Measurements from ENCODE around the gene SLC15A1.
"Not testable (repeated sequence)": the region's sequence is repeated elsewhere in the genome, so short reads cannot be mapped to it uniquely, and the experiment has no call there.

Gene SLC15A1

DNA sequence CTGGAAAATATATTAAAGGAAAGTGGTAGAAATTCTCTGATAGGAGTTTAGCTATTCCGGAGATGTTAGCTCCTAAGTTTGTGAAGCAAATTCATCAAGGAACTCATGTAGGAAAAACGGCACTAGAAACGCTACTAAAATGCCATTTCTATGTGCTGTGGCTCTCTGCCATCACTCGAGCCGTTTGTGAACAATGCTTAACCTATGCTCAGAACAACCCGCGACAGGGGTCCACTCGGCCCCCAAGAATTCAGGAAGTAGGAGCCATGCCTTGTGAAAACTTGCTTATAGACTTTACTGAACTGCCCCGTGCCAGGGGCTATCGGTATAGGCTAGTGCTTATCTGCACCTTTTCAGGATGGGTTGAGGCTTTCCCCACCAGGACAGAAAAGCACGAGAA, 14.2 kb upstream of the SLC15A1 start:
- H3K4me3 ChIP-seq (ENCODE audit: low read depth, low read length), result peak overlapping the region; percentile 23; the same call in 1 of the 2 replicates
- TF ChIP-seq, protein P1, sequence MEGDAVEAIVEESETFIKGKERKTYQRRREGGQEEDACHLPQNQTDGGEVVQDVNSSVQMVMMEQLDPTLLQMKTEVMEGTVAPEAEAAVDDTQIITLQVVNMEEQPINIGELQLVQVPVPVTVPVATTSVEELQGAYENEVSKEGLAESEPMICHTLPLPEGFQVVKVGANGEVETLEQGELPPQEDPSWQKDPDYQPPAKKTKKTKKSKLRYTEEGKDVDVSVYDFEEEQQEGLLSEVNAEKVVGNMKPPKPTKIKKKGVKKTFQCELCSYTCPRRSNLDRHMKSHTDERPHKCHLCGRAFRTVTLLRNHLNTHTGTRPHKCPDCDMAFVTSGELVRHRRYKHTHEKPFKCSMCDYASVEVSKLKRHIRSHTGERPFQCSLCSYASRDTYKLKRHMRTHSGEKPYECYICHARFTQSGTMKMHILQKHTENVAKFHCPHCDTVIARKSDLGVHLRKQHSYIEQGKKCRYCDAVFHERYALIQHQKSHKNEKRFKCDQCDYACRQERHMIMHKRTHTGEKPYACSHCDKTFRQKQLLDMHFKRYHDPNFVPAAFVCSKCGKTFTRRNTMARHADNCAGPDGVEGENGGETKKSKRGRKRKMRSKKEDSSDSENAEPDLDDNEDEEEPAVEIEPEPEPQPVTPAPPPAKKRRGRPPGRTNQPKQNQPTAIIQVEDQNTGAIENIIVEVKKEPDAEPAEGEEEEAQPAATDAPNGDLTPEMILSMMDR (IDR thresholded peaks at IDR 0.05; ENCODE audit: low read depth, low read length), result no peak

DNA sequence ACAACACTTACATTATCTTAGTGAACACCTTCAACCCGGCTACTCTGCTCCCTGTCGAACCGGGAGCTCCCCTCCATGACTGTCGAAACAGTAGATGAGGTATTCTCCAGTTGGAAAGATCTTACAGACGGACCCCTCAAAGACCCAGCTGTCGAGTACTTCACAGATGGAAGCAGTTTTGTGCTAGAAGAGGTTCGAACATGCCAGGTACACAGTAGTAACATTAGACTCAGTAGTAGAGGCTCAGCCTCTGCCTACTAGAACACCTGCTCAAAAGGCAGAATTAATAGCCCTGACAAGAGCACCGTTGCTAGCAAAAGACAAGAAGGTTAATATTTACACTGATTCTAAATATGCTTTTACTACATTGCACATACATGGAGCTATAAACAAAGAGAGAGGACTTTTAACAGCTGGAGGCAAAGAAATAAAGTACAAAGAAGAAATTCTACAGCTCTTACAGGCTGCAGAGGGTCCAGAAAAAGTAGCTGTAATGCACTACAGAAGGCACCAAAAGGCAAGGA, 13.6 kb upstream of the SLC15A1 start:
- TF ChIP-seq, protein P1 (IDR thresholded peaks at IDR 0.05; ENCODE audit: low read depth, low read length), result no peak
- H3K4me3 ChIP-seq (ENCODE audit: low read depth, low read length), result no peak overlapping the region

DNA sequence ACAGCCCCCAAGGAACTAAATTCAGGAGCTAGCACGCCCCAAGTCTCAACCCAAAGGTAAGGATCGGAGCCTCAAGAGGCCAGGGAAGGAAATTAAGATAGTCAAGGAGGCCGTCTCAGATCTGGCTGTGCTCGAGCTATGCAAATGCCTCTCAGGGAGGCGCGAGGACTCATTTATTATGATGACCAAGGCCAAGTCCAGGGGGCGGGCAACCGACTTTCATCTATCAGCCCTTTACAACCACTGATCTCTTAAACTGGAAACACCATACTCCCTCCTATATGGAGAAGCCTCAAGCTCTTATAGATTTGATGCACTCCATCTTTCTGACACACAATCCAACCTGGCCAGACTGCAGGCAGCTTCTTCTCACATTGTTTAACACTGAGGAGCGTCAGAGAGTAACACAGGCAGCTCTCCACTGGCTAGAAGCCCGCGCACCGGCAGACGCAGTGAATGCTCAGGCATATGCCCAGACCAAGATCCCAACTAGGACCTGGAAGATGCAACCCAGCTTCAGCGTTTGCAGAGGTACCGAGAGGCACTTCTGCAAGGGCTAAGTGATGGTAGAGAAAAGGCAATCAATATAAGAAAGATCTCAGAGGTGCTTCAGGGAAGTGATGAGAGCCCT, 9.6 kb upstream of the SLC15A1 start:
- TF ChIP-seq, protein P1 (IDR thresholded peaks at IDR 0.05; ENCODE audit: low read depth, low read length), result no peak
- H3K4me3 ChIP-seq (ENCODE audit: low read depth, low read length), result peak overlapping the region; percentile 48

DNA sequence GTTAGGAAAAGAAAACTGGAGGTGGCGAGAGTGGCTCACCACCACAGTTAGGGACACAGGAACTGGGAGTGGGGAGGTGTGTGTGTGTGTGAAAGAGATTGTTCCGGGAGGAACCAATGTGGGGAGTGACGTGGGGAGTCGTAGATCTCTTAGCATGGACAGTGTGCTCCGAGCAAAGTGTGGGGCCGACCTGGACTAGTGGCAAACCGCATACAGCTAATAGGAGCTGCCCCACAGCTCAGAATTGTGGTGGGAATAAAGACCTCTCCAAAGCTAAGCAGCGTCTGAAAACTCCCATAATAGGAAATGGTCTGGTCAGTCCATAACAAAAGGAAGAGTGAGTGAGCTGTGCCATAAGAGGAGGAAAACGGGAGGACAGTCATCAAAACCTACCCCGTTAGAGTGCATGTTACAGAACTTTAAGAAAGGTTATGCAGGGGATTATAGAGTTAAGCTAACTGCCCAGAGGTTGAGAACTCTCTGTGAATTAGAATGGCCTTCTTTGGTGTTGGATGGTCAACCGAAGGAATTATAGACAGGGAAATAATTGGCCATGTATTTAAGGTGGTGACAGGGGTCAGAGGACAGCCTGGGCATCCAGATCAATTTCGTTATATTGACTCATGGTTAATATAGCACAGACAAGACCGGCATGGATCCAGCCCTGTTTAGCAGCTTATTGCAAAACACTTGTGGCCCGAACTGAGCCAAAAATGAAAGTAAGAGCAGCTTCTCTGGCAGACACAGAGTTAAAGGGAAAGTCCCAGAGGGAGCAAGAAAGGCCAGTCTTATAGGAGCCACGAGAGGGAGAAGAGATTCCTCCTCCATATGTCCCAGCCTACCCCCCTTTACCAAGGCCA, 8.9 kb upstream of the SLC15A1 start:
- H3K4me3 ChIP-seq (ENCODE audit: low read depth, low read length), result peak overlapping the region; percentile 48
- TF ChIP-seq, protein P1 (IDR thresholded peaks at IDR 0.05; ENCODE audit: low read depth, low read length), result no peak

DNA sequence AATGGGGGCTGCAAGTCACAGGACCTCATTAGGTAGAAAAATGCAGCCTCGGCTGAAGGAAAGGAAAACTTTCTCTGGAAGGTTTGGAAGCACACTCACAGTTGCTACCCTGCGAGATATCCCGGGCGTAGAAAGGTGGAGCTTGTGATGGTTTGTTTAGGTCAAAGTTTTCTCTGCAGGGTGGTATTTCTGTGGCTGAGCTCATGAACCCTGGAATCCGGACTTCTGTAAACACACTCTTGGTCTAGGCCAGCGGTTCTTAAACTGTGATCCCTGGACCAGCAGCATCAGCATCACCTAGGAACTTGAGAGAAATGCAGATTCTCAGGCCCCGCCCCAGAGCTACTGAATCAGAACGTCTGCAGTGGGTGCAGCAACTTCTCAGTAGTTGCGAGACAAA, 3.3 kb upstream of the SLC15A1 start:
- no peak overlapping the region for H3K4me3 ChIP-seq (ENCODE audit: low read depth, low read length)
- TF ChIP-seq, protein P1 (IDR thresholded peaks at IDR 0.05; ENCODE audit: low read depth, low read length), result no peak

DNA sequence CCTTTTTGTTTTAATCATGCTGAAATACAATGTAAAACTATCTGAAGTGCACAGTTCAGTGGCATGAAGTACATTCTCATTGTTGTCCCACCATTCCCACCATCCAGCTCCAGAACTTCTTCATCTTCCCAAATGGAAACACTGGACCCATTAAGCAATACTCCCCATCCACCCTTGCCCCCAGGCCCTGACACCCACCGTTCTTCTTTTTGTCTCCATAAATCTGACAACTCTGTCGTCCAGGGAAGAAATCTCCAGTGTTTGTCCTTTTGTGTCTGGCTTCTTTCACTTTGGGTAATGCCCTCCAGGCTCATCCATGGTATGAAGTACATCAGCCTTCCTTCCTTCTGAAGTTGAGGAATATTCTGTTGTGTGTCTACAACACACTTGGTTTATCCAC, 2.6 kb upstream of the SLC15A1 start:
- no peak overlapping the region for H3K4me3 ChIP-seq (ENCODE audit: low read depth, low read length)
- TF ChIP-seq, protein P1 (IDR thresholded peaks at IDR 0.05; ENCODE audit: low read depth, low read length), result no peak

DNA sequence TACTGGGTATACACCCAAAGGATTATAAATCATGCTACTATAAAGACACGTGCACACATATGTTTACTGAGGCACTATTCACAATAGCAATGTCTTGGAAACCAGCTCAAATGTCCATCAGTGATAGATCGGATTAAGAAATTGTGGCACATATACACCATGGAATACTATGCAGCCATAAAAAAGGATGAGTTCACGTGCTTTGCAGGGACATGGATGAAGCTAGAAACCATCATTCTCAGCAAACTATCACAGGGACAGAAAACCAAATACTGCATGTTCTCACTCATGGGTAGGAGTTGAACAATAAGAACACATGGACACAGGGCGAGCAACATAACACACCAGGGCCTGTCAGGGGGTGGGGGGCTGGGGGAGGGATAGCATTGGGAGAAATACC, 2.0 kb upstream of the SLC15A1 start:
- not testable (repeated sequence) for H3K4me3 ChIP-seq (ENCODE audit: low read depth, low read length)
